HCT116 (cell line): Measurements from ENCODE around the gene HCRT. TPM values are rescaled to one million over a fixed set of nuclear protein-coding genes. Genes with fewer than 3 reads are reported as not detected.

ENCODE experiments used
- ATAC-seq: fragments of 200-7000 bp; cut with Tn5 transposase; 2 replicates; pipeline ENCODE4 v1.9.1; 2020; ENCODE audit warnings: mild to moderate bottlenecking, moderate library complexity
- BruUV-seq: library from RNA; stranded (reverse); fragments of 400-500 nt; replicated peaks from 2 replicates; lab custom pipeline; 2021; lab: Mats Ljungman, UMichigan
- CTCF ChIA-PET: fragments of 300-600 bp; sonication (Branson Sonifier 250); formaldehyde crosslinking; loops from one replicate; lab custom pipeline; 2021; ENCODE audit warnings: antibody characterized with exemption; lab: Charles Lee
- POLR2A ChIA-PET: fragments of 300-600, 350-600 bp; sonication (Branson Sonifier 250); formaldehyde crosslinking; loops from one replicate; lab custom pipeline; 2021; ENCODE audit warnings: antibody characterized with exemption; lab: Charles Lee
- RAD21 ChIA-PET, 2 experiments: fragments of 300-600 bp; sonication (Branson Sonifier 250); formaldehyde crosslinking; loops; one replicate each; lab custom pipeline; 2023; ENCODE audit warnings: low total read pairs in 2 of 2; ENCODE audit not compliant: uncharacterized antibody in 2 of 2, unreplicated experiment in 2 of 2, low non-redundant PET in 1 of 2; lab: Charles Lee
- DNase-seq: peaks from one replicate; pipeline ENCODE4 v3.0.0-alpha.2; 2010; ENCODE audit warnings: low read depth, low spot score
- H2AFZ ChIP-seq: fragments of 200-600 bp; shearing (Covaris generic), sonication (generic); 2 replicates; pipeline ENCODE4 v1.6.1; 2017; ENCODE audit warnings: low read depth, mixed run types, mixed read lengths, antibody characterized with exemption, low read length; ENCODE audit not compliant: poor library complexity, severe bottlenecking
- H3K27ac ChIP-seq: 2 replicates; pipeline ENCODE4 v1.5.1; 2012; ENCODE audit warnings: low read depth, low read length
- H3K27me3 ChIP-seq: fragments of 200-600 bp; sonication (generic); 2 replicates; pipeline ENCODE4 v1.6.1; 2016; ENCODE audit warnings: mixed run types, low read length, mixed read lengths; ENCODE audit not compliant: insufficient read depth
- H3K36me3 ChIP-seq, 2 experiments: fragments of 200-500 bp in 1 of 2; fragments of 200-600 bp in 1 of 2; sonication (Bioruptor generic) in 1 of 2; sonication (generic) in 1 of 2; 2 replicates each; pipeline versions ENCODE4 v1.5.1 to v1.6.1; 2014 to 2016; ENCODE audit warnings: low read length in 2 of 2, inconsistent platforms in 1 of 2, mixed read lengths in 1 of 2, mixed run types in 1 of 2; ENCODE audit not compliant: insufficient read depth in 2 of 2, control insufficient read depth in 1 of 2
- H3K4me1 ChIP-seq, 2 experiments: fragments of 200-600 bp in 1 of 2; sonication (generic) in 1 of 2; 2 replicates each; pipeline versions ENCODE4 v1.5.1 to v1.6.1; 2012 to 2017; ENCODE audit warnings: low read length in 2 of 2, inconsistent platforms in 1 of 2, mild to moderate bottlenecking in 1 of 2, mixed read lengths in 1 of 2, mixed run types in 1 of 2, moderate library complexity in 1 of 2; ENCODE audit not compliant: insufficient read depth in 2 of 2, control insufficient read depth in 1 of 2
- H3K4me2 ChIP-seq: fragments of 200-600 bp; sonication (generic); 2 replicates; pipeline ENCODE4 v1.6.1; 2017; ENCODE audit warnings: mixed run types, low read length, mixed read lengths
- H3K4me3 ChIP-seq, 2 experiments: fragments of 200-600 bp in 1 of 2; sonication (generic) in 1 of 2; replicated peaks in 1 of 2; 2 replicates each; pipeline ENCODE4 v1.5.1; 2011 to 2016; ENCODE audit warnings: low read length in 2 of 2, control low read depth in 1 of 2, low read depth in 1 of 2, mild to moderate bottlenecking in 1 of 2, mixed read lengths in 1 of 2, mixed run types in 1 of 2
- H3K79me2 ChIP-seq: fragments of 200-600 bp; sonication (generic); 2 replicates; pipeline ENCODE4 v1.6.1; 2017; ENCODE audit warnings: mild to moderate bottlenecking, mixed run types, low read length, moderate library complexity, mixed read lengths; ENCODE audit not compliant: insufficient read depth
- H3K9ac ChIP-seq: fragments of 200-600 bp; sonication (generic); 2 replicates; pipeline ENCODE4 v1.6.1; 2016; ENCODE audit warnings: low read length, mixed read lengths
- H3K9me2 ChIP-seq: fragments of 200-600 bp; sonication (generic), shearing (Covaris generic); 2 replicates; pipeline ENCODE4 v1.6.1; 2017; ENCODE audit warnings: mixed run types, mild to moderate bottlenecking, moderate library complexity; ENCODE audit not compliant: insufficient read depth
- H3K9me3 ChIP-seq, 2 experiments: fragments of 200-500 bp in 1 of 2; fragments of 200-600 bp in 1 of 2; sonication (Bioruptor generic) in 1 of 2; sonication (generic) in 1 of 2; 2 replicates each; pipeline ENCODE4 v1.6.1; 2014 to 2017; ENCODE audit warnings: low read length in 2 of 2, mixed read lengths in 2 of 2, inconsistent platforms in 1 of 2, low read depth in 1 of 2, mild to moderate bottlenecking in 1 of 2, mixed run types in 1 of 2, moderate library complexity in 1 of 2; ENCODE audit not compliant: control insufficient read depth in 1 of 2, insufficient read depth in 1 of 2
- H4K20me1 ChIP-seq: fragments of 200-600 bp; sonication (generic), shearing (Covaris generic); 2 replicates; pipeline ENCODE4 v1.6.1; 2017; ENCODE audit warnings: mixed run types, mild to moderate bottlenecking, moderate library complexity; ENCODE audit not compliant: insufficient read depth
- ELF1 ChIP-seq: IDR thresholded peaks from 2 replicates; pipeline ENCODE4 v1.6.1; 2012; ENCODE audit warnings: low read depth, borderline replicate concordance
- SRF ChIP-seq: IDR thresholded peaks from 2 replicates; pipeline ENCODE4 v1.6.1; 2012; ENCODE audit warnings: low read depth
- intact Hi-C: fragments of 100-400 bp; cut with micrococcal nuclease; formaldehyde crosslinking; loops from 2 replicates; pipeline ENCODE4 v1.10.0; 2022
- total RNA-seq: library from RNA; stranded (reverse); gene quantifications from one replicate; pipeline ENCODE4 v1.2.1, GENCODE V29; 2021; ENCODE audit not compliant: unreplicated experiment
- TF ChIP-seq, protein P1 (sequence below): IDR thresholded peaks from 2 replicates; pipeline ENCODE4 v1.6.1; 2012; ENCODE audit warnings: low read depth

HCRT gene
- total RNA-seq, 1 experiment from 2014 or later = not detected

DNA sequence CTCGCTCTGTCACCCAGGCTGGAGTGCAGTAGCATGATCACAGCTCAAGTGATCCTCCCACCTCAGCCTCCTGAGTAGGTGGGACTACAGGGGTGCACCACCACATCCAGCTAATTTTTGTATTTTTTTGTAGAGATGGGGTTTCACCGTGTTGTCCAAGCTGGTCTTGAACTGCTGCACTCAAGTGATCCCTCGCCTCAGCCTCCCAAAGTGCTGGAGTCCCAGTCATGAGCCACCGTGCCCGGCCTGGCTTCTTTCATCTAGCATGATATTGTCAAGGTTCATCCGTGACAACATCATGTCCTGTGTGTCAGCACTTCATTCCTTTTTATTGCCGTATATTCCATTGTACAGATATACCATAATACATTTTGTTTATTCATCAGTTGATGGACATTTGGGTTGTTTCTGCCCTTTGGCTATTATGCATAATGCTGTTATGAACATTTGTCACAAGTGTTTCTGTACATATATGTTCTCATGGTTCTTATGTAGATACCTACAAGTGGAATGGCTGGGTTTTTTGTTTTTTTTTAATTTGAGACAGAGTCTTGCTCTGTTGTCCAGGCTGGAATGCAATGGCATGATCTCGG is 12.4 kb upstream of the HCRT start:
- CTCF ChIA-PET = interaction anchor here (2.0 kb wide), 1 partner anchor 24 kb away, joined by 6 read pairs; no protein-coding TSS in a partner anchor
- Histone ChIP-seq H3K4me2 (no peak overlapping the region), H3K4me1 (peaks cover 8 to 15% of the 10 kb centered on the region in 2 experiments; a peak in 3 of 4 replicates), H3K9me3 (no peaks in the 10 kb centered on the region), H4K20me1 (no peaks in the 10 kb centered on the region), H3K36me3 (no peaks in the 10 kb centered on the region), H3K27ac (no peak overlapping the region), H3K27me3 (no peaks in the 10 kb centered on the region), H3K79me2 (no peaks in the 10 kb centered on the region), H3K9me2 (no peaks in the 10 kb centered on the region), H3K9ac (no peak overlapping the region), H2AFZ (no peak overlapping the region), H3K4me3 (no peak overlapping the region)
- POLR2A ChIA-PET = no interaction called here
- DNase-seq (no peak), ATAC-seq (no peak)
- BruUV-seq = no TSS peak
- no peak for TF ChIP-seq ELF1
- TF ChIP-seq, protein P1, sequence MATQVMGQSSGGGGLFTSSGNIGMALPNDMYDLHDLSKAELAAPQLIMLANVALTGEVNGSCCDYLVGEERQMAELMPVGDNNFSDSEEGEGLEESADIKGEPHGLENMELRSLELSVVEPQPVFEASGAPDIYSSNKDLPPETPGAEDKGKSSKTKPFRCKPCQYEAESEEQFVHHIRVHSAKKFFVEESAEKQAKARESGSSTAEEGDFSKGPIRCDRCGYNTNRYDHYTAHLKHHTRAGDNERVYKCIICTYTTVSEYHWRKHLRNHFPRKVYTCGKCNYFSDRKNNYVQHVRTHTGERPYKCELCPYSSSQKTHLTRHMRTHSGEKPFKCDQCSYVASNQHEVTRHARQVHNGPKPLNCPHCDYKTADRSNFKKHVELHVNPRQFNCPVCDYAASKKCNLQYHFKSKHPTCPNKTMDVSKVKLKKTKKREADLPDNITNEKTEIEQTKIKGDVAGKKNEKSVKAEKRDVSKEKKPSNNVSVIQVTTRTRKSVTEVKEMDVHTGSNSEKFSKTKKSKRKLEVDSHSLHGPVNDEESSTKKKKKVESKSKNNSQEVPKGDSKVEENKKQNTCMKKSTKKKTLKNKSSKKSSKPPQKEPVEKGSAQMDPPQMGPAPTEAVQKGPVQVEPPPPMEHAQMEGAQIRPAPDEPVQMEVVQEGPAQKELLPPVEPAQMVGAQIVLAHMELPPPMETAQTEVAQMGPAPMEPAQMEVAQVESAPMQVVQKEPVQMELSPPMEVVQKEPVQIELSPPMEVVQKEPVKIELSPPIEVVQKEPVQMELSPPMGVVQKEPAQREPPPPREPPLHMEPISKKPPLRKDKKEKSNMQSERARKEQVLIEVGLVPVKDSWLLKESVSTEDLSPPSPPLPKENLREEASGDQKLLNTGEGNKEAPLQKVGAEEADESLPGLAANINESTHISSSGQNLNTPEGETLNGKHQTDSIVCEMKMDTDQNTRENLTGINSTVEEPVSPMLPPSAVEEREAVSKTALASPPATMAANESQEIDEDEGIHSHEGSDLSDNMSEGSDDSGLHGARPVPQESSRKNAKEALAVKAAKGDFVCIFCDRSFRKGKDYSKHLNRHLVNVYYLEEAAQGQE = no peak
- no peak for TF ChIP-seq SRF
- intact Hi-C loops = no loop called here
- RAD21 ChIA-PET = no interaction called here
